OCI-LY3 (cell line): ENCODE data around the gene DGCR6.
"Not testable (repeated sequence)": the region's sequence is repeated elsewhere in the genome, so short reads cannot be mapped to it uniquely, and the experiment has no call there.

Source experiments
- H2AFZ ChIP-seq: fragments of 200-600, 300-600 bp; shearing (Covaris generic); 2 replicates; pipeline ENCODE4 v1.6.0; 2014; ENCODE audit warnings: antibody characterized with exemption, low read depth, low read length
- H3K27ac ChIP-seq: fragments of 200-600, 300-600 bp; sonication (generic); 2 replicates; pipeline ENCODE4 v1.5.1; 2014; ENCODE audit warnings: mild to moderate bottlenecking, low read length, moderate library complexity, mixed read lengths
- H3K27me3 ChIP-seq: fragments of 200-600, 300-600 bp; sonication (generic); 2 replicates; pipeline ENCODE4 v1.6.1; 2014; ENCODE audit warnings: low read depth, low read length, mixed read lengths
- H3K36me3 ChIP-seq: fragments of 200-600, 300-600 bp; sonication (generic); replicated peaks from 2 replicates; pipeline ENCODE3; 2014; ENCODE audit warnings: low read depth, low read length, mixed read lengths
- H3K4me1 ChIP-seq: fragments of 300-600, 200-600 bp; sonication (generic); 2 replicates; pipeline ENCODE4 v1.6.1; 2014; ENCODE audit warnings: low read length, mixed read lengths
- H3K4me2 ChIP-seq: fragments of 200-600, 300-600 bp; sonication (generic); 2 replicates; pipeline ENCODE4 v1.6.1; 2014; ENCODE audit warnings: low read length, mixed read lengths
- H3K4me3 ChIP-seq: fragments of 300-600, 200-600 bp; sonication (generic); 2 replicates; pipeline ENCODE4 v1.5.1; 2014; ENCODE audit warnings: antibody characterized with exemption, mild to moderate bottlenecking, low read length, moderate library complexity
- H3K79me2 ChIP-seq: fragments of 300-600, 200-600 bp; shearing (Covaris generic); 2 replicates; pipeline ENCODE4 v1.6.1; 2014; ENCODE audit warnings: mild to moderate bottlenecking, low read length, mixed read lengths
- H3K9ac ChIP-seq: fragments of 300-600, 200-600 bp; shearing (Covaris generic); 2 replicates; pipeline ENCODE4 v1.6.0; 2014; ENCODE audit warnings: mild to moderate bottlenecking, low read length, moderate library complexity
- H3K9me3 ChIP-seq: fragments of 200-600, 300-600 bp; shearing (Covaris generic); 2 replicates; pipeline ENCODE4 v1.6.1; 2014; ENCODE audit warnings: low read length, mixed read lengths; ENCODE audit not compliant: insufficient read depth
- H4K20me1 ChIP-seq: fragments of 200-600, 300-600 bp; sonication (generic); 2 replicates; pipeline ENCODE4 v1.6.1; 2016; ENCODE audit warnings: low read length, mixed read lengths; ENCODE audit not compliant: insufficient read depth
- EZH2phosphoT487 ChIP-seq: fragments of 200-600 bp; shearing (Covaris generic); IDR thresholded peaks from 2 replicates; pipeline ENCODE4 v1.6.1; 2018; ENCODE audit warnings: antibody characterized with exemption, mixed run types, low read depth
- TF ChIP-seq, protein P1 (sequence below): fragments of 200-600, 300-600 bp; sonication (generic); IDR thresholded peaks from 2 replicates; pipeline ENCODE4 v1.5.1; 2014; ENCODE audit warnings: antibody characterized with exemption, low read length, low read depth

The DGCR6 gene

GRCh38 chr22:18935889-18936529 lies 29.9 kb downstream of the DGCR6 start, which contains the start of gene PRODH:
PRODH (minus strand) TSS chr22:18936293; CDS start chr22:18936287, 6 bp downstream.
- no peak within 1 kb of the TSS for H3K4me2 ChIP-seq
- H3K4me3 ChIP-seq = no peak within 1 kb of the TSS
- H3K36me3 ChIP-seq = no peaks in the 10 kb centered on the region
- no peaks in the 10 kb centered on the region for H3K27me3 ChIP-seq
- H3K79me2 ChIP-seq = no peaks in the 10 kb centered on the region
- H3K4me1 ChIP-seq = no peaks in the 10 kb centered on the region
- no peak within 1 kb of the TSS for H3K9ac ChIP-seq
- H3K27ac ChIP-seq = no peak within 1 kb of the TSS
- no peaks in the 10 kb centered on the region for H3K9me3 ChIP-seq
- TF ChIP-seq, protein P1, sequence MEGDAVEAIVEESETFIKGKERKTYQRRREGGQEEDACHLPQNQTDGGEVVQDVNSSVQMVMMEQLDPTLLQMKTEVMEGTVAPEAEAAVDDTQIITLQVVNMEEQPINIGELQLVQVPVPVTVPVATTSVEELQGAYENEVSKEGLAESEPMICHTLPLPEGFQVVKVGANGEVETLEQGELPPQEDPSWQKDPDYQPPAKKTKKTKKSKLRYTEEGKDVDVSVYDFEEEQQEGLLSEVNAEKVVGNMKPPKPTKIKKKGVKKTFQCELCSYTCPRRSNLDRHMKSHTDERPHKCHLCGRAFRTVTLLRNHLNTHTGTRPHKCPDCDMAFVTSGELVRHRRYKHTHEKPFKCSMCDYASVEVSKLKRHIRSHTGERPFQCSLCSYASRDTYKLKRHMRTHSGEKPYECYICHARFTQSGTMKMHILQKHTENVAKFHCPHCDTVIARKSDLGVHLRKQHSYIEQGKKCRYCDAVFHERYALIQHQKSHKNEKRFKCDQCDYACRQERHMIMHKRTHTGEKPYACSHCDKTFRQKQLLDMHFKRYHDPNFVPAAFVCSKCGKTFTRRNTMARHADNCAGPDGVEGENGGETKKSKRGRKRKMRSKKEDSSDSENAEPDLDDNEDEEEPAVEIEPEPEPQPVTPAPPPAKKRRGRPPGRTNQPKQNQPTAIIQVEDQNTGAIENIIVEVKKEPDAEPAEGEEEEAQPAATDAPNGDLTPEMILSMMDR = no peak
- TF ChIP-seq EZH2phosphoT487 = no peak
- H4K20me1 ChIP-seq = no peaks in the 10 kb centered on the region
- H2AFZ ChIP-seq = no peak within 1 kb of the TSS

DNA sequence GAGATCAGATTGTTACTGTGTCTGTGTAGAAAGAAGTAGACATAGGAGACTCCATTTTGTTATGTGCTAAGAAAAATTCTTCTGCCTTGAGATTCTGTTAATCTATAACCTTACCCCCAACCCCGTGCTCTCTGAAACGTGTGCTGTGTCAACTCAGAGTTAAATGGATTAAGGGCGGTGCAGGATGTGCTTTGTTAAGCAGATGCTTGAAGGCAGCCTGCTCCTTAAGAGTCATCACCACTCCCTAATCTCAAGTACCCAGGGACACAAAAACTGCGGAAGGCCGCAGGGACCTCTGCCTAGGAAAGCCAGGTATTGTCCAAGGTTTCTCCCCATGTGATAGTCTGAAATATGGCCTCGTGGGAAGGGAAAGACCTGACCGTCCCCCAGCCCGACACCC lies 32.6 kb downstream of the DGCR6 start:
- not testable (repeated sequence) for H3K27ac ChIP-seq, H3K36me3 ChIP-seq, H3K9me3 ChIP-seq, H3K9ac ChIP-seq, H3K4me2 ChIP-seq, H3K79me2 ChIP-seq, H3K4me1 ChIP-seq, H3K4me3 ChIP-seq, H4K20me1 ChIP-seq, H2AFZ ChIP-seq, H3K27me3 ChIP-seq

DNA sequence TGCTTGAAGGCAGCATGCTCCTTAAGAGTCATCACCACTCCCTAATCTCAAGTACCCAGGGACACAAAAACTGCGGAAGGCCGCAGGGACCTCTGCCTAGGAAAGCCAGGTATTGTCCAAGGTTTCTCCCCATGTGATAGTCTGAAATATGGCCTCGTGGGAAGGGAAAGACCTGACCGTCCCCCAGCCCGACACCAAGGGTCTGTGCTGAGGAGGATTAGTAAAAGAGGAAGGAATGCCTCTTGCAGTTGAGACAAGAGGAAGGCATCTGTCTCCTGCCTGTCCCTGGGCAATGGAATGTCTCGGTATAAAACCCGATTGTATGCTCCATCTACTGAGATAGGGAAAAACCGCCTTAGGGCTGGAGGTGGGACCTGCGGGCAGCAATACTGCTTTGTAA lies 41.0 kb downstream of the DGCR6 start:
- H3K27ac ChIP-seq, H2AFZ ChIP-seq, H3K36me3 ChIP-seq, H3K4me2 ChIP-seq, H3K9ac ChIP-seq, H3K9me3 ChIP-seq, H4K20me1 ChIP-seq, H3K4me1 ChIP-seq, H3K4me3 ChIP-seq, H3K79me2 ChIP-seq, H3K27me3 ChIP-seq: not testable (repeated sequence)

DNA sequence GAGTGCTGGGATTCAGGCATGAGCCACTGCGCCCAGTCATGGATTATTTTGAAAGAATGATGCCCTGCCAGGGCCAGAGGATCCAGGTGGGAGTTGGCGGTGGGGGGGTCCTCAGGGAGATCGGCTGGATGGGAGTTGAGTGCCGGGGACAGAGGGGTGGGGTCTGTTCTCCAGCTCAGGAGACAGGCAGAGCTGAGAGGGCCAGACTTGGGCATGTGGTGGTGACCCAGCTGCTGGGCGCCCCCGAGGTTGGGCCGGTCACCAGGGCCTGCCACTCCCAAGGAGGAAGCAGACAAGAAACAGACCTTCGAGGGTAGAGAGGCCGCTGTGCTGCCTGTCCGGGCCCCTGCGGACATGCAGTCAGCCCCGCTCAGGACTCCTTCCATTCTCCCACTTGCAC lies 41.8 kb downstream of the DGCR6 start:
- Histone ChIP-seq H2AFZ (no peak overlapping the region), H3K27ac (no peak overlapping the region), H3K36me3 (no peaks in the 10 kb centered on the region), H3K9ac (no peak overlapping the region), H4K20me1 (no peaks in the 10 kb centered on the region), H3K4me1 (no peaks in the 10 kb centered on the region), H3K4me3 (no peak overlapping the region), H3K9me3 (no peaks in the 10 kb centered on the region), H3K4me2 (no peak overlapping the region), H3K27me3 (peaks cover 6% of the 10 kb centered on the region; the same call in 1 of the 2 replicates), H3K79me2 (no peaks in the 10 kb centered on the region)
- TF ChIP-seq EZH2phosphoT487 = no peak
- TF ChIP-seq, protein P1 = no peak

- Histone ChIP-seq H3K9ac (no peak overlapping the region), H3K27ac (no peak overlapping the region), H3K27me3 (peaks cover 6% of the 10 kb centered on the region; the same call in 1 of the 2 replicates), H3K4me2 (no peak overlapping the region), H3K4me1 (no peaks in the 10 kb centered on the region), H3K4me3 (no peak overlapping the region), H2AFZ (no peak overlapping the region), H3K79me2 (no peaks in the 10 kb centered on the region), H3K9me3 (no peaks in the 10 kb centered on the region), H3K36me3 (no peaks in the 10 kb centered on the region), H4K20me1 (no peaks in the 10 kb centered on the region)
- TF ChIP-seq, protein P1 = no peak
These were observed 44.0 kb downstream of the DGCR6 start for GRCh38 chr22:18950141-18950540.
